GM20000 (cell line): ENCODE measurements around the gene AKIRIN2.
"Not testable (repeated sequence)": the region's sequence is repeated elsewhere in the genome, so short reads cannot be mapped to it uniquely, and the experiment has no call there.

Source experiments
- DNase-seq: peaks from one replicate; pipeline ENCODE4 v3.0.0; 2012; ENCODE audit warnings: low spot score
- CTCF ChIP-seq: IDR thresholded peaks from 2 replicates; pipeline ENCODE4 v1.5.1; 2012; ENCODE audit warnings: mild to moderate bottlenecking, control low read depth; ENCODE audit errors: extremely low read depth, missing control alignments

Gene AKIRIN2

DNA sequence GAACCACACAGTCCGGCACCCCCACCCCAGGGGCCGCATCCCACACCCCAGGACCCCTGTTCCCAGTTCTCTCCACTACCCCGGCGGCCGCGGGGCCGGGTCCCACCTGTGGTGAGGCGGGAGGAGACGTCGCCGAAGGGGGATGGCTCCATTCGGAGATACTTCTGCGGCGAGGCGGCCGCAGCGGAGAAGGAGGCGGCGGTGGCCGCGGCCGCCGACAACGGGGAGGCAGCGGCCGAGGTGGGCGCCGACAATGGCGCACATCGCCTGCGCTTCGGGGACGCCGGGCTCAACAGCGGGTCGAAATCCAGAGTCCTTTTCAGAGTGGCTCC is 723 bp downstream of the AKIRIN2 start:
- no peak for DNase-seq
- TF ChIP-seq CTCF: no peak

GRCh38 chr6:87700397-87701343 is 1.4 kb downstream of the AKIRIN2 start:
- DNase-seq: peak; percentile 69
- no peak for TF ChIP-seq CTCF

GRCh38 chr6:87699576-87699975 is 2.5 kb downstream of the AKIRIN2 start:
- TF ChIP-seq CTCF: no peak
- no peak for DNase-seq

GRCh38 chr6:87698547-87699006 is 3.5 kb downstream of the AKIRIN2 start:
- DNase-seq: no peak
- TF ChIP-seq CTCF: no peak

DNA sequence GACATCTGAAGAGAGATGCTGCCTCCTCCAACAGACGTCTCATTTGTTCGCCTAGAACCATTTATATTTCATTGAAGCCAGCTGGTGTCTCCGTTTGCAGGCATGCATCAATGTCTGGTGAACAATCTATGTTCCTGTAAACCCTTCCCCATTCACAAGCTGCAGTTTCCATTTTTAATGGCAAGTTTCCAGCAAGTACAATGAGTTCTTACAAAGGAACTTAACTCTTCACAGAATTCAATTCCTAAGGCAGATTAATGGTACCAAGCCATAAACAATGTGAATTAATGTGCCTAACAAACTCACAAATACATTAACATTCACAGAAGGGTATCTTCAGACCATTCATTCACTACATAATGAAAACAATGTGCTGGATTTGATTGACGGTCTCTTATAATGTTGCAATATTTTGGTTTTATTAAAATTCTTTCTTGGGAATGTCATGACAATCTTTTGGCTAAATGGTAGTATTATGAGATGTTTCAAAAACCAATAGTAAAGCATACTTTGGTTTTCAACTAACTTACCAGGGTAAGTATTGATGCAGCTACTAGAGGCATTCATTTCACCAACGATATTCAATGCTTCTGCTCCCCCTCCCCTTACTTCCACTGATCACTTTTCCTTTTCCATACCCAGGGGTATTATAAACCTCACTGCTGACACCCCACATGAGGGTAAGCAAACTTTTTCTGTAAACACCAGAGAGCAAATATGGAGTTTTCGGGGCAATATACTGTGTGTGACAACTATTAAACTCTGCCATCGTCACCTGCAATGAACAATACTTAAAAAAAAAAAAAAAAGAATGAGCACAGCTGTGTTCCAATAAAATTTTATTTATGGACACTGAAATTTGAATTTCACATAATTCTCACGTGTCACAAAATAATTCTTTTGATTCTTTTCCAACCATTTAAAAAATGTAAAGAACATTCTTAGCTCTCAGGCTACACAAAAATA is 4.2 kb downstream of the AKIRIN2 start:
- TF ChIP-seq CTCF: no peak
- DNase-seq: no peak

DNA sequence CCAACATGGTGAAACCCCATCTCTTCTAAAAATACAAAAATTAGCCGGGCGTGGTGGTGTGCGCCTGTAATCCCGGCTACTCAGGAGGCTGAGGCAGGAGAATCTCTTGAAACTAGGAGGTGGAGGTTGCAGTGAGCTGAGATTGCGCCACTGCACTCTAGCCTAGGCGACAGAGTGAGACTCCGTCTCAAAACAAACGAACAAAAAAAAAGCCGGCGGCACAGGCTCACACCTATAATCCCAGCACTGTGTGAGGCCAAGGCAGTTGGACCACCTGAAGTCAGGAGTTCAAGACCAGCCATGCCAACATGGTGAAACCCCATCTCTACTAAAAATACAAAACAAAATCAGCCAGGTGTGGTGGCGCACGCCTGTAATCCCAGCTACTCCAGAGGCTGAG is 5.2 kb downstream of the AKIRIN2 start:
- not testable (repeated sequence) for DNase-seq

- TF ChIP-seq CTCF: no peak
- DNase-seq: no peak
Measured at GRCh38 chr6:87692086-87692485, 9.9 kb downstream of the AKIRIN2 start.
